HL-60 (cell line): ENCODE measurements around the gene AKNAD1.

Experiments
- DNase-seq, 2 experiments: peaks; one replicate each; pipeline ENCODE4 v3.0.0-alpha.2; 2010 to 2020; ENCODE audit warnings: low read depth in 1 of 2, low spot score in 1 of 2
- H3K27ac ChIP-seq: fragments of 250-450 bp; sonication (Bioruptor Pico); replicated peaks from 2 replicates; pipeline ENCODE4 v1.5.1; 2020; ENCODE audit warnings: mild to moderate bottlenecking, moderate library complexity
- H3K27me3 ChIP-seq: fragments of 250-450 bp; sonication (Bioruptor Pico); 2 replicates; pipeline ENCODE4 v1.5.1; 2021; ENCODE audit warnings: mild to moderate bottlenecking, moderate library complexity; ENCODE audit not compliant: insufficient read depth, poor library complexity, severe bottlenecking
- H3K4me3 ChIP-seq: replicated peaks from 2 replicates; pipeline ENCODE4 v1.5.1; 2011; ENCODE audit warnings: mild to moderate bottlenecking, control low read depth, low read length; ENCODE audit not compliant: insufficient read depth
- GABPA ChIP-seq: IDR thresholded peaks from 2 replicates; pipeline ENCODE4 v1.6.1; 2012; ENCODE audit warnings: low read depth
- POLR2AphosphoS5 ChIP-seq: IDR thresholded peaks from 2 replicates; pipeline ENCODE4 v1.6.1; 2012; ENCODE audit warnings: low read depth
- SPI1 ChIP-seq: IDR thresholded peaks from 2 replicates; pipeline ENCODE4 v1.6.1; 2012; ENCODE audit warnings: low read depth, mild to moderate bottlenecking, borderline replicate concordance
- TF ChIP-seq, protein P1 (sequence below): IDR thresholded peaks from one replicate; pipeline ENCODE4 v1.5.1; 2011; ENCODE audit warnings: low read length, control low read depth, inconsistent platforms; ENCODE audit not compliant: insufficient read depth
- TF ChIP-seq, protein P2 (sequence below): IDR thresholded peaks from 2 replicates; pipeline ENCODE4 v1.6.1; 2012; ENCODE audit warnings: low read depth; ENCODE audit not compliant: insufficient replicate concordance

The AKNAD1 gene

DNA sequence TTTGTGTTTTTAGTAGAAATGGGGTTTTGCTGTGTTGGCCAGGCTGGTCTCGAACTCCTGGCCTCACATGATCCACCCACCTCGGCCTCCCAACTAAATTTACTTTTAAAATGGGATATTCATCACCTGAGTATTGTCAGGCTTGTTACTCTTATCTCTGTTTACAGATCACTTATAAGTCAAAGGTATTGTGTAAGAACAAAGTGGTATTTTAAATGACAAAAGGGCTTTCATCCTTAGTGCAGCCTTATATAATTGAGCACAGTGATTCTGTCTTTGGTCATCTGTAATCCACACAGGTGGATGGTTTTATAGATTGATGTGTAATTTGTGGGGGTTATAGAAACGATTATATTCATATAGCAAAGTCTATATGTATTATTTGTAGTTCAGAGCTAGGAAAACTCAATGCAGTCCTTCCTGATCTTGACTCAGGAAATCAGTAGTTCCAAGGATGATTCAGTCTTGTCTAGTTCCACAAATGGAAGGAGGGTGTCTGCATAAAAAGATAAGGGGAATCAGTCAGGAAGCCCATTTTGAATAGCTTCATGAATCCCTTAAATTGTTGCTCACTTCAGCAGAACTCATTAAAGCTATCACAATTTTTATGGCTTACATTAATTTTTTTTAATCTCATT lies 75.8 kb downstream of the AKNAD1 start:
- Histone ChIP-seq H3K27me3 (no peaks in the 10 kb centered on the region), H3K4me3 (no peak overlapping the region), H3K27ac (no peak overlapping the region)
- TF ChIP-seq POLR2AphosphoS5: no peak
- no peak for TF ChIP-seq SPI1
- TF ChIP-seq, protein P1, sequence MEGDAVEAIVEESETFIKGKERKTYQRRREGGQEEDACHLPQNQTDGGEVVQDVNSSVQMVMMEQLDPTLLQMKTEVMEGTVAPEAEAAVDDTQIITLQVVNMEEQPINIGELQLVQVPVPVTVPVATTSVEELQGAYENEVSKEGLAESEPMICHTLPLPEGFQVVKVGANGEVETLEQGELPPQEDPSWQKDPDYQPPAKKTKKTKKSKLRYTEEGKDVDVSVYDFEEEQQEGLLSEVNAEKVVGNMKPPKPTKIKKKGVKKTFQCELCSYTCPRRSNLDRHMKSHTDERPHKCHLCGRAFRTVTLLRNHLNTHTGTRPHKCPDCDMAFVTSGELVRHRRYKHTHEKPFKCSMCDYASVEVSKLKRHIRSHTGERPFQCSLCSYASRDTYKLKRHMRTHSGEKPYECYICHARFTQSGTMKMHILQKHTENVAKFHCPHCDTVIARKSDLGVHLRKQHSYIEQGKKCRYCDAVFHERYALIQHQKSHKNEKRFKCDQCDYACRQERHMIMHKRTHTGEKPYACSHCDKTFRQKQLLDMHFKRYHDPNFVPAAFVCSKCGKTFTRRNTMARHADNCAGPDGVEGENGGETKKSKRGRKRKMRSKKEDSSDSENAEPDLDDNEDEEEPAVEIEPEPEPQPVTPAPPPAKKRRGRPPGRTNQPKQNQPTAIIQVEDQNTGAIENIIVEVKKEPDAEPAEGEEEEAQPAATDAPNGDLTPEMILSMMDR: no peak
- TF ChIP-seq, protein P2, sequence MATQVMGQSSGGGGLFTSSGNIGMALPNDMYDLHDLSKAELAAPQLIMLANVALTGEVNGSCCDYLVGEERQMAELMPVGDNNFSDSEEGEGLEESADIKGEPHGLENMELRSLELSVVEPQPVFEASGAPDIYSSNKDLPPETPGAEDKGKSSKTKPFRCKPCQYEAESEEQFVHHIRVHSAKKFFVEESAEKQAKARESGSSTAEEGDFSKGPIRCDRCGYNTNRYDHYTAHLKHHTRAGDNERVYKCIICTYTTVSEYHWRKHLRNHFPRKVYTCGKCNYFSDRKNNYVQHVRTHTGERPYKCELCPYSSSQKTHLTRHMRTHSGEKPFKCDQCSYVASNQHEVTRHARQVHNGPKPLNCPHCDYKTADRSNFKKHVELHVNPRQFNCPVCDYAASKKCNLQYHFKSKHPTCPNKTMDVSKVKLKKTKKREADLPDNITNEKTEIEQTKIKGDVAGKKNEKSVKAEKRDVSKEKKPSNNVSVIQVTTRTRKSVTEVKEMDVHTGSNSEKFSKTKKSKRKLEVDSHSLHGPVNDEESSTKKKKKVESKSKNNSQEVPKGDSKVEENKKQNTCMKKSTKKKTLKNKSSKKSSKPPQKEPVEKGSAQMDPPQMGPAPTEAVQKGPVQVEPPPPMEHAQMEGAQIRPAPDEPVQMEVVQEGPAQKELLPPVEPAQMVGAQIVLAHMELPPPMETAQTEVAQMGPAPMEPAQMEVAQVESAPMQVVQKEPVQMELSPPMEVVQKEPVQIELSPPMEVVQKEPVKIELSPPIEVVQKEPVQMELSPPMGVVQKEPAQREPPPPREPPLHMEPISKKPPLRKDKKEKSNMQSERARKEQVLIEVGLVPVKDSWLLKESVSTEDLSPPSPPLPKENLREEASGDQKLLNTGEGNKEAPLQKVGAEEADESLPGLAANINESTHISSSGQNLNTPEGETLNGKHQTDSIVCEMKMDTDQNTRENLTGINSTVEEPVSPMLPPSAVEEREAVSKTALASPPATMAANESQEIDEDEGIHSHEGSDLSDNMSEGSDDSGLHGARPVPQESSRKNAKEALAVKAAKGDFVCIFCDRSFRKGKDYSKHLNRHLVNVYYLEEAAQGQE: no peak
- no peak for TF ChIP-seq GABPA
- DNase-seq: no peak

DNA sequence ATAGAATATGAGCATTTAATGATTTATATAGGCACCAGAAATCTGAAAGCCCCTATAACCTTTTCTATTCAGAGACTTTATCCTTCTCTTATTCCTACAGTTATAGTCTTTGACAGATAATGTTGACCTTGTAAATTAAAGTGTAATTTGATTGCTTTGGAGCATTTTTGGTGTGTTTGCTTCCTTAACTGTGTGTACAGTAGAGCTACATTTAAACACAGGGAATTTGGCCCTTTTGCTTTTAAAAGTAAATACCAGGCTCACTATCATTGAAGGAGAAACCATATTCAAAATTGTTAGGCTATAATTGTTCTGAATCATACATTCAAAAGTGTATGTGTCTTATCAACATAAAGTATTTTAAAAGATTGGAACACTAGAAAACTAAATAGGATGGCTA lies 77.4 kb downstream of the AKNAD1 start:
- no peak overlapping the region for H3K4me3 ChIP-seq
- TF ChIP-seq, protein P1: no peak
- TF ChIP-seq POLR2AphosphoS5 (no peak), SPI1 (no peak), GABPA (no peak)
- TF ChIP-seq, protein P2: no peak
- H3K27ac ChIP-seq: no peak overlapping the region
- H3K27me3 ChIP-seq: no peaks in the 10 kb centered on the region
- no peak for DNase-seq

DNA sequence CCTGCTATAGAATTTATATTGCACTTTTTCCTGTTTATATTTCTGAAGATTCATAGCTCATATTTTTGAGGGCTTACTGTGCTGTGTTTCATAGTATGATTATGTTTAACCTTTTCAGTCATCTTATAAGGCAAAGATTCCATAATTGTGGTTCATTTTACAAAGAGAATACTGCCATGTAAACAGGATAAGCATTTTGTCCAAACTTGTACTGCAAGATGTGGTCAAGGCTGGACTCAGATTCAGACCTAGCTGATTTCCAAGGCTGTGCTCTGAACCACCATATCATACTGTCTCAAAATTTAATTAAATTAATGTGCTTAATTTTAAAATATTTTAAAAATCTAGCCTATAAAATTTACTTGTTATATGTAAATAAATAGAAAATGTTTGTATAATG lies 79.1 kb downstream of the AKNAD1 start:
- DNase-seq: no peak
- no peaks in the 10 kb centered on the region for H3K27me3 ChIP-seq

More for the DNA sequence above, 79.1 kb downstream of the AKNAD1 start:
- no peak overlapping the region for H3K4me3 ChIP-seq
- TF ChIP-seq, protein P2: no peak
- TF ChIP-seq, protein P1: no peak
- TF ChIP-seq GABPA (no peak), POLR2AphosphoS5 (no peak)
- no peak overlapping the region for H3K27ac ChIP-seq
